ENCODE measurements around the gene ARHGAP15.

Gene ARHGAP15

DNA sequence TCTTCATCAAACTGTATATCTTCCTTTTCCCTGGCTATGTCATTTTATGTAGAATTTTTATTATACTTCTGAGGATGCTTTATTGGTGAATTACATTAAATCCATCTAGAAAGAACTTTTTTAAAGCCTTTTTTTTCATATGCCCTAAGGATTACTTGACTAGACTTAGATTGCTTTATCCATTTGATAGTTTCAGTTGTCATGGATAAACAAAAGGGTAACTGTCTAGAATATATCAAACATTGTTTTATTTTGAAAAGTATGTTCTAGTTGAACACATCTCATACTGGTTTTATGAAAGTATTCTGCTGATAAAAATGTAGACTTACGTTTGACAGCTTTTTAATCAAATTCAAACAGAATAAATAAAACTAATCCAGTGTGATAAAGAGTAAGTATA lies 639.8 kb downstream of the ARHGAP15 start:
- TF ChIP-seq FOXP2 (optimal IDR thresholded peaks at IDR 0.05; ENCODE audit: control extremely low read depth, extremely low read length, insufficient read depth) (no peak), EZH2 (IDR thresholded peaks at IDR 0.05) (no peak), POLR2AphosphoS5 (IDR thresholded peaks at IDR 0.05; ENCODE audit: borderline replicate concordance, low read depth, low read length) (no peak)
- Histone ChIP-seq H3K36me3 (ENCODE audit: insufficient read depth, low read length) (no peaks in the 10 kb centered on the region), H3K9ac (ENCODE audit: insufficient read length) (no peak overlapping the region), H3K9me3 (ENCODE audit: low read depth, low read length) (no peaks in the 10 kb centered on the region), H3K4me3 (no peak overlapping the region), H3K27ac (no peak overlapping the region)
- no peak for DNase-seq (ENCODE audit: low read depth, low spot score)

DNA sequence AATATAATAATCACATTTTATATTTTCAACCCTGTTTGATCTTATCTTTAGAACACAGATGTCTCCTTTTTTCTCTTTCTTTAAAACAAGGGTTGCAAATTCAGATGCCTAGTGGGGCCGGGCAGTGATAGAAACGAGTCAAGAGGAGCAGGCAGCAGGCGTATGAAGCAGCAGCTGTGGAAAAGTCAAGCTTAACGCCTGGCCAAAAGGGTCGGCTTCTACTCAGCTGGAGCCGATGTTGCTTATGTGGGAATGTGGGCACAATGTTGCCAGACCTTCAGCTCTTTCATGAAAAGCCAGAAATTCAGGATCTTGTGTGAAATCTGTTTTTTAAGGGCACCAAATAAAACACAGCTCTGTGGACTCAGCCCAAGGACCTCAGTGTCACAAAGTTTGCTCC lies 642.7 kb downstream of the ARHGAP15 start:
- no peaks in the 10 kb centered on the region for H3K36me3 ChIP-seq (ENCODE audit: insufficient read depth, low read length)
- H3K9ac ChIP-seq (ENCODE audit: insufficient read length): no peak overlapping the region
- no peak overlapping the region for H3K4me3 ChIP-seq
- TF ChIP-seq EZH2 (IDR thresholded peaks at IDR 0.05) (no peak), FOXP2 (optimal IDR thresholded peaks at IDR 0.05; ENCODE audit: control extremely low read depth, extremely low read length, insufficient read depth) (no peak), POLR2AphosphoS5 (IDR thresholded peaks at IDR 0.05; ENCODE audit: borderline replicate concordance, low read depth, low read length) (no peak)
- no peak overlapping the region for H3K27ac ChIP-seq
- DNase-seq (ENCODE audit: low read depth, low spot score): no peak
- no peaks in the 10 kb centered on the region for H3K9me3 ChIP-seq (ENCODE audit: low read depth, low read length)

DNA sequence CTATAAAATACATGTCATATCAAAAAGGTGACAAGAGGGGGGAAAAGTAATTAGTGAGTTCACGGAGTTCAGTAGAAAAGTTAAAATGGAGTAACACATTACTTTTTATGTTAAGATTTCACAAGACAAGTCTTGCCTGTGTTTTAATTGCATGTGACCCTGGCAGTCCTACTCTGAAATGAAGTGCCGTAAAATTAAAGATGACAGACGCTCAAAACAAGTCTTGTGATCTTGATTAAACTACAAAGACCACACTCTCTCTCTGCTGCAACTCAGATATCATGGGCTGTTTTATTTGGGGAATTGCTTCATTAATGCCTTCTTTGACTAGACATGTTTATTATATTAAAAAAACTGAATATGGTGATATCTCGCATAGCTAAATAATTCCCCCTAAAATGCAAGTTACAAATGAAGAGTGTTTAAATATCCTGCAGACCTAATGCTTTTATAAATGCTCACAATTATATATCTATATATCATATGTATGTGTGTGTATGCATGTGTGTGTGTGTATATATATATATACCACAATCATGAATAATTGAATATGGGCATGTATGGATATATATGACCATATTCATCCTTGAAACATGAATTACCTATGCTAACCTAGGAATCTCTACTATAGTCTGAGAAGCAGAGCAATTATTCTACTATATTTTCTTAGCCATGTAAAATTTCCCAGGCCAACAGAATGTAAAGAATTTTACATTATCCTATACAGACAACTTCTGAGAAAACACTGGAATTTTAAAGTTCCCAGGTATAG lies 647.5 kb downstream of the ARHGAP15 start:
- no peak overlapping the region for H3K9ac ChIP-seq (ENCODE audit: insufficient read length)
- no peak overlapping the region for H3K27ac ChIP-seq
- no peaks in the 10 kb centered on the region for H3K9me3 ChIP-seq (ENCODE audit: low read depth, low read length)
- H3K36me3 ChIP-seq (ENCODE audit: insufficient read depth, low read length): no peaks in the 10 kb centered on the region
- TF ChIP-seq POLR2AphosphoS5 (IDR thresholded peaks at IDR 0.05; ENCODE audit: borderline replicate concordance, low read depth, low read length): no peak
- TF ChIP-seq EZH2 (IDR thresholded peaks at IDR 0.05): no peak
- TF ChIP-seq FOXP2 (optimal IDR thresholded peaks at IDR 0.05; ENCODE audit: control extremely low read depth, extremely low read length, insufficient read depth): no peak
- H3K4me3 ChIP-seq: no peak overlapping the region
- no peak for DNase-seq (ENCODE audit: low read depth, low spot score)

DNA sequence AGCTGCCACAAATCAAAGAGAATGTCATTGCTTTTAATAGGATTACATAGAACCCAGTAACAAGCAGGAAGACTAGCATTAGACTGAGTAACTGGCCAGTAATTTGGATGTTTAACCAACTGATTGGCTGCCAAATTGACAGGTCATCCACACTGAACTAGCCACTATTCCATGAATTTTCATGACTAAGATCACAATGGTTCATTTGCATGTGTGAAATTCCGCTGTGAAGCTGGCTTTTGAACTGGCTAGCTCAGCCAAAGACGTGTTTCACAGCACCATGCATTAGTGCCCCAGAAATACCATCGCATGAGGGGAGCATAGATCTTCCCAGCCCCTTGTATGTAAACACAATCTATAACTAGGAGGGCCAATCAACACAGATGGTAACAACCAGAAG lies 649.8 kb downstream of the ARHGAP15 start:
- no peak overlapping the region for H3K27ac ChIP-seq
- no peaks in the 10 kb centered on the region for H3K9me3 ChIP-seq (ENCODE audit: low read depth, low read length)
- DNase-seq (ENCODE audit: low read depth, low spot score): no peak
- no peak overlapping the region for H3K4me3 ChIP-seq
- no peak overlapping the region for H3K9ac ChIP-seq (ENCODE audit: insufficient read length)
- no peak for TF ChIP-seq FOXP2 (optimal IDR thresholded peaks at IDR 0.05; ENCODE audit: control extremely low read depth, extremely low read length, insufficient read depth)
- H3K36me3 ChIP-seq (ENCODE audit: insufficient read depth, low read length): no peaks in the 10 kb centered on the region

DNA sequence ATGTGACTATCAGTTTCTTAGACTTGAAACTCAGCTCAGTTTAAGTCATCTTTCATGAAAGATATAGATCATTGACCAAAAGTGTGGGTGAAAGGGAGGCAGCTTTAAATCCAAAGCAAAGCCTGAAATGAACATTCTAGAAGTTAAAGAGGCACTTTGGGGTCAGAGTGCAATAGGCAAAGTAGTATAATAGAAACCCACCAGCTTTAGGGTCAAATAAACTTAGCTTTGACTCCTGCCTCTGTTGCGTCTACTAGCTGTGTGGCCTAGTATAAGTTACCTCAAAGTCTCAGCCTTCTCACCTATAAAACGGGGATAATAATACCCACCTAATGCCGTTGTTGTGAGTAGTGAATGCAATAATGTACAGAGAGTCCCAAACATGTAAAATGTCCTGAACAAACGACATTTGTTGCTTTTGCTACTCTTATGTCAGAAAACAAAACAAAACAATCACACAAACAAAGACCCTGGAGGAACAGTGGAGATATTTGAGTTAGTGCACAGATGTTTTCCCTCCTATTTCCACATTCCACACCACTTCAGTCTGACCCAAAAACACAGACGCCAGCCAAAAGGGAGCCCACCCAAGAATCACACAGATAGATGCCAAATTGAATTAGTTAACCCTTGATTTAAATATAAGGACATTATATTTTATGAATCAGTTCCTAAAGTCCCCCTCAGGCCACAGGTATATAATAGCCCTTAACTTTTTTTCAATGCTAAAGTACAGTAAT lies 657.0 kb downstream of the ARHGAP15 start:
- TF ChIP-seq POLR2AphosphoS5 (IDR thresholded peaks at IDR 0.05; ENCODE audit: borderline replicate concordance, low read depth, low read length): no peak
- no peak for TF ChIP-seq EZH2 (IDR thresholded peaks at IDR 0.05)
- Histone ChIP-seq H3K9ac (ENCODE audit: insufficient read length) (no peak overlapping the region), H3K9me3 (ENCODE audit: low read depth, low read length) (no peaks in the 10 kb centered on the region), H3K27ac (no peak overlapping the region), H3K4me3 (no peak overlapping the region), H3K36me3 (ENCODE audit: insufficient read depth, low read length) (no peaks in the 10 kb centered on the region)
- DNase-seq (ENCODE audit: low read depth, low spot score): no peak

DNA sequence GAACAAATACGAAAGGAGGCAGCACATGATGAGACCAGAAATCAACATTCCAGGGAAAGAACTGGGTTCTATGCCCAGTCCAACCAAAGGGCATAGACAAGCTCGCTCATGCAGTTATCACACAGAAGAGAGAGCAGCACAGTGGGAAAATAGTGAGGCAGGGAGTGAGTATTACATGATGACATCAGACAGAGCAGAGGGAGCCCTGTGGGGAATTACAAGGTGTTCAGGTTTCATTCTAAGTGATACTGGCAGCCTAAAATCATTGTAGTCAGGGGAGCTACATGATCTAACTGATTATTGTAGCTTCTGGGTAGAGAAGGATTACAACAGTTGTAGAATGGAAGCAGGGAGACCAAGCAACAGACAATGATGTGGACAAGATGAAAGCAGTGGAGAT lies 658.5 kb downstream of the ARHGAP15 start:
- no peak overlapping the region for H3K27ac ChIP-seq
- no peak for TF ChIP-seq FOXP2 (optimal IDR thresholded peaks at IDR 0.05; ENCODE audit: control extremely low read depth, extremely low read length, insufficient read depth)
- no peak for TF ChIP-seq POLR2AphosphoS5 (IDR thresholded peaks at IDR 0.05; ENCODE audit: borderline replicate concordance, low read depth, low read length)
- no peak for TF ChIP-seq EZH2 (IDR thresholded peaks at IDR 0.05)
- H3K4me3 ChIP-seq: no peak overlapping the region
- no peak for DNase-seq (ENCODE audit: low read depth, low spot score)
- no peaks in the 10 kb centered on the region for H3K36me3 ChIP-seq (ENCODE audit: insufficient read depth, low read length)
- no peaks in the 10 kb centered on the region for H3K9me3 ChIP-seq (ENCODE audit: low read depth, low read length)
- H3K9ac ChIP-seq (ENCODE audit: insufficient read length): no peak overlapping the region

DNA sequence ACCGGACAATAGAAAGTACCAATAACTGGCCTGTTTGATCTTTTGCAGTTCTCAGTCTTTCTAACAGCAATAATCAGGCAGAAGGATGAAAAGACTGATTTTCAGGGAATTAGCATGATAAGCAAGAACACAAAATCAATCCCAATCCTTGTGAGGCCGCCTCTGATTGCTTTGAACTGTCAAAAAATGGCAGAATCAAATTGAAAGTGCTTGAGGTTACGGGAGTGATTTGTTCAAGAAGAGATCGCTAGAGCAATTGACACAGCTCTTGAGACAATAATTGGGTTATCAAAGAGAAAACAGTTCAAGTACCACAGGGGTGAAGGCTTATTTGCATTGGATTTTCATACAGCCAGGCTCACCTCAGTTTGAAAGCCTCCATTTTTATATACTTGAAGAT lies 663.4 kb downstream of the ARHGAP15 start:
- TF ChIP-seq FOXP2 (optimal IDR thresholded peaks at IDR 0.05; ENCODE audit: control extremely low read depth, extremely low read length, insufficient read depth): no peak
- TF ChIP-seq POLR2AphosphoS5 (IDR thresholded peaks at IDR 0.05; ENCODE audit: borderline replicate concordance, low read depth, low read length): no peak
- no peak for TF ChIP-seq EZH2 (IDR thresholded peaks at IDR 0.05)
- no peaks in the 10 kb centered on the region for H3K36me3 ChIP-seq (ENCODE audit: insufficient read depth, low read length)
- H3K9me3 ChIP-seq (ENCODE audit: low read depth, low read length): no peaks in the 10 kb centered on the region
- H3K9ac ChIP-seq (ENCODE audit: insufficient read length): no peak overlapping the region
- H3K27ac ChIP-seq: no peak overlapping the region
- DNase-seq (ENCODE audit: low read depth, low spot score): no peak
- H3K4me3 ChIP-seq: no peak overlapping the region

DNA sequence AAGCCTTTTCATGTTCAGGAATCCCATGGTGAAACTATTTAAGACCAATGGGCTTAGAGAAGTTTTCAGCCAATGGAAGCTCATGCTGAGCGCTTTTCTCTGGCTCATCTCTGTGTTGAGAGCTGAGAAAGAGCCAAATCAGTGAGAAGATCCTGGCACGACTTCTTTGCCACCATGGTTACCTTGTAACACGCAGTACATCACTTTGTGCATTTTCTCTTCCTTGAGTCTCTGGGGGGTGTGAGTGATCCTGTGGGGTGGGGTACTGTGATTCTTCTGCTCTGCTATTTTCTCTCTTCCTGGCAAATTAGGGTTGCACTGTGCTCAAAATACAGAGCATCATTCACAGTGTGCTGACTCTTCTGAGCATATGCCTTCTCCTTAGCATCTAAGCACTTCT lies 664.2 kb downstream of the ARHGAP15 start:
- no peak for DNase-seq (ENCODE audit: low read depth, low spot score)
- Histone ChIP-seq H3K27ac (no peak overlapping the region), H3K9me3 (ENCODE audit: low read depth, low read length) (no peaks in the 10 kb centered on the region), H3K36me3 (ENCODE audit: insufficient read depth, low read length) (no peaks in the 10 kb centered on the region), H3K4me3 (no peak overlapping the region), H3K9ac (ENCODE audit: insufficient read length) (no peak overlapping the region)
- TF ChIP-seq FOXP2 (optimal IDR thresholded peaks at IDR 0.05; ENCODE audit: control extremely low read depth, extremely low read length, insufficient read depth) (no peak), EZH2 (IDR thresholded peaks at IDR 0.05) (no peak)

DNA sequence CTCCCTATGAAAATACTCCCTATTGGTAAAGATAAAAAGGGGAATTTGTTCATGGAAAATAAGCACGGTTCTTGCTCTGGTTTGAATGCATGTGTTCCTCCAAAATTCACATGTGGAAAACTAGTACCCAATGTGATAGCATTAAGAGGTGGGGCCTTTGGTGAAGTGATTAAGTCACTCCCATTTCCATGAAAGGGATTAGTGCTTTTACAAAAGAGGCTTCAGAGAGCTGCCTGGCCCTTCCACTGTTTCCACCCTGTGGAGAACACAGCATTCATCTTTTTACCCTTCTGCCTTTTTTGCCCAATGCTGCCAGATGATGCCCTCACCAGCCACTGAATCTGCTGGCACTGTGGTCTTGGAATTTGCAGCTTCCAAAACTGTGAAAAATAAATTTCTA lies 666.8 kb downstream of the ARHGAP15 start:
- TF ChIP-seq FOXP2 (optimal IDR thresholded peaks at IDR 0.05; ENCODE audit: control extremely low read depth, extremely low read length, insufficient read depth) (no peak), EZH2 (IDR thresholded peaks at IDR 0.05) (no peak), POLR2AphosphoS5 (IDR thresholded peaks at IDR 0.05; ENCODE audit: borderline replicate concordance, low read depth, low read length) (no peak)
- Histone ChIP-seq H3K36me3 (ENCODE audit: insufficient read depth, low read length) (no peaks in the 10 kb centered on the region), H3K4me3 (no peak overlapping the region), H3K9ac (ENCODE audit: insufficient read length) (no peak overlapping the region), H3K9me3 (ENCODE audit: low read depth, low read length) (no peaks in the 10 kb centered on the region), H3K27ac (no peak overlapping the region)
- DNase-seq (ENCODE audit: low read depth, low spot score): no peak
